Tibial artery (tissue), 4 donors: ENCODE results near the gene OXCT1.
"Not testable (repeated sequence)": the region's sequence is repeated elsewhere in the genome, so short reads cannot be mapped to it uniquely, and the experiment has no call there.

Source experiments
- DNase-seq, 2 donors: peaks; one replicate each; pipeline ENCODE4 v3.0.0-alpha.2; 2019
- H3K27ac ChIP-seq, 2 donors: fragments of 200-600 bp; sonication (generic) in 1 of 2; 1 replicate in 1 of 2; 2 replicates in 1 of 2; pipeline ENCODE4 v1.5.1; 2018 to 2019; ENCODE audit warnings: mild to moderate bottlenecking in 1 of 2
- H3K27me3 ChIP-seq, 2 donors: fragments of 200-600 bp; sonication (generic) in 1 of 2; one replicate each; pipeline versions ENCODE4 v1.5.1 to v1.6.0; 2016 to 2019
- H3K36me3 ChIP-seq, 3 donors: fragments of 200-600 bp; sonication (generic) in 2 of 3; one replicate each; pipeline ENCODE4 v1.5.1; 2016 to 2019; ENCODE audit warnings: mild to moderate bottlenecking in 2 of 3
- H3K4me1 ChIP-seq, 4 donors: fragments of 200-600 bp; sonication (generic) in 2 of 4; 1 replicate in 3 of 4; 2 replicates in 1 of 4; pipeline ENCODE4 v1.5.1; 2016 to 2019
- H3K4me3 ChIP-seq, 2 donors: fragments of 200-600 bp; sonication (generic) in 1 of 2; 1 replicate in 1 of 2; 2 replicates in 1 of 2; pipeline ENCODE4 v1.5.1; 2018 to 2019; ENCODE audit warnings: mild to moderate bottlenecking in 2 of 2
- H3K9me3 ChIP-seq, 3 donors: fragments of 200-600 bp; sonication (generic) in 1 of 3; one replicate each; pipeline ENCODE4 v1.5.1; 2016 to 2019
- CTCF ChIP-seq, 2 experiments: fragments of 200-600 bp in 1 of 2; fragments of 450-650 bp in 1 of 2; IDR thresholded peaks; one replicate each; pipeline ENCODE4 v1.5.1; 2017 to 2019; ENCODE audit warnings: antibody characterized with exemption in 2 of 2, mild to moderate bottlenecking in 1 of 2, moderate library complexity in 1 of 2
- intact Hi-C: fragments of 100-400 bp; cut with DNase I; formaldehyde crosslinking; loops from one replicate; pipeline ENCODE4 v1.15.0; 2023; ENCODE audit warnings: low total_unique reads

The OXCT1 gene

GRCh38 chr5:41848983-41849382 lies 21.2 kb downstream of the OXCT1 start:
- H3K27ac ChIP-seq = no peak overlapping the region
- TF ChIP-seq CTCF (IDR thresholded peaks at IDR 0.05) = no peak
- H3K9me3 ChIP-seq = no peaks in the 10 kb centered on the region
- DNase-seq = no peak
- H3K27me3 ChIP-seq = no peaks in the 10 kb centered on the region
- intact Hi-C loops = loop anchor here (10.0 kb wide), 1 partner anchor 944 kb away; the partner anchor contains the start of gene C7
- H3K4me1 ChIP-seq = no peaks in the 10 kb centered on the region
- peaks cover 47 to 53% (median 51%) of the 10 kb centered on the region in 3 donors for H3K36me3 ChIP-seq
- H3K4me3 ChIP-seq = no peak overlapping the region

GRCh38 chr5:41845751-41846150 lies 24.5 kb downstream of the OXCT1 start:
- not testable (repeated sequence) for H3K27me3 ChIP-seq, DNase-seq, H3K9me3 ChIP-seq, H3K4me3 ChIP-seq, H3K27ac ChIP-seq
- Histone ChIP-seq H3K36me3 (peaks cover 16 to 23% (median 22%) of the 10 kb centered on the region in 3 donors), H3K4me1 (peaks cover 0 to 18% (median 0%) of the 10 kb centered on the region in 4 donors)
- intact Hi-C loops = loop anchor here (10.0 kb wide), 1 partner anchor 941 kb away; the partner anchor contains the start of gene C7

- no peaks in the 10 kb centered on the region for H3K27me3 ChIP-seq
- no peak overlapping the region for H3K4me3 ChIP-seq
- H3K27ac ChIP-seq = no peak overlapping the region
- peaks cover 8 to 17% (median 12%) of the 10 kb centered on the region in 3 donors for H3K36me3 ChIP-seq
- no peak for TF ChIP-seq CTCF (IDR thresholded peaks at IDR 0.05)
- no peak for DNase-seq
- peaks cover 0 to 18% (median 0%) of the 10 kb centered on the region in 4 donors for H3K4me1 ChIP-seq
- intact Hi-C loops = loop anchor here (5.0 to 10.0 kb wide), 2 partner anchors 147 to 940 kb away; partner anchors contain the start of gene C7
- no peaks in the 10 kb centered on the region for H3K9me3 ChIP-seq
Measured at GRCh38 chr5:41844502-41844901, 25.7 kb downstream of the OXCT1 start.

GRCh38 chr5:41843456-41844370 lies 26.5 kb downstream of the OXCT1 start:
- TF ChIP-seq CTCF (IDR thresholded peaks at IDR 0.05) = peak; percentile 72 to 81
- DNase-seq = no peak
- H3K36me3 ChIP-seq = peaks cover 5 to 14% (median 8%) of the 10 kb centered on the region in 3 donors
- H3K4me1 ChIP-seq = peaks cover 0 to 18% (median 0%) of the 10 kb centered on the region in 4 donors
- no peaks in the 10 kb centered on the region for H3K9me3 ChIP-seq
- intact Hi-C loops = loop anchor here (5.0 to 10.0 kb wide), 2 partner anchors 146 to 939 kb away; partner anchors contain the start of gene C7
- H3K27me3 ChIP-seq = no peaks in the 10 kb centered on the region
- H3K4me3 ChIP-seq = no peak overlapping the region
- H3K27ac ChIP-seq = no peak overlapping the region

GRCh38 chr5:41842777-41843176 lies 27.4 kb downstream of the OXCT1 start:
- DNase-seq = no peak
- Histone ChIP-seq H3K4me1 (peaks cover 0 to 18% (median 0%) of the 10 kb centered on the region in 4 donors), H3K36me3 (peaks cover 11 to 21% (median 15%) of the 10 kb centered on the region in 3 donors), H3K27ac (no peak overlapping the region), H3K27me3 (no peaks in the 10 kb centered on the region), H3K9me3 (no peaks in the 10 kb centered on the region), H3K4me3 (no peak overlapping the region)
- intact Hi-C loops = loop anchor here (5.0 to 10.0 kb wide), 2 partner anchors 145 to 938 kb away; partner anchors contain the start of gene C7
- TF ChIP-seq CTCF (IDR thresholded peaks at IDR 0.05) = no peak

DNA sequence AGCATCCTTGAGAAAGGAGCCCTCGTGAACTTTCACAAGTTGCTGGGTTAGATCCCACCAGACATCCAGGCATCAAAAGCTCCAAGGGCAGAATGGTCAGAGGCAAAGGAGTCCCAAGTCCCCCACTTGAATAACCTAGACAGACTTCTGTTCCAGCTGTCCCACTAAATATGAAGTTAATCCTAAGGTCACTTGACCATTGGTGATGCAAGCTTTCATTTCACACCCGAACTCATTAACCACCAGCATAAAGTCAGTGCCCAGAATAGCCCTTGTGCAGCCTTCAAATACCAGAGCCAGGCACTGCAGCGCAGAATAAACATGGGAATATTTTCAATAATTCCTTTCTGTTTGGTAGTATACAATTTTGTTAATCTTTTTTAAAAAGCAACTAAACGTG lies 28.9 kb downstream of the OXCT1 start:
- no peak for DNase-seq
- Histone ChIP-seq H3K9me3 (no peaks in the 10 kb centered on the region), H3K4me1 (peaks cover 0 to 22% (median under 1%) of the 10 kb centered on the region in 4 donors), H3K27ac (no peak overlapping the region), H3K36me3 (peaks cover 11 to 21% (median 11%) of the 10 kb centered on the region in 3 donors), H3K27me3 (no peaks in the 10 kb centered on the region), H3K4me3 (no peak overlapping the region)
- no peak for TF ChIP-seq CTCF (IDR thresholded peaks at IDR 0.05)
- intact Hi-C loops = loop anchor here (5.0 to 10.0 kb wide), 2 partner anchors 144 to 937 kb away; partner anchors contain the start of gene C7
